ENCODE results near the gene SKIDA1. TPM values are rescaled to one million over a fixed set of nuclear protein-coding genes. Genes with fewer than 3 reads are reported as not detected.
A peak's percentile ranks its signal among the peaks of the same experiment; 100 is the strongest.

The SKIDA1 gene
- total and polyA plus RNA-seq, 2 of the 4 experiments (the other 2 are of a cell fraction): 0.36 to 0.72 TPM

DNA sequence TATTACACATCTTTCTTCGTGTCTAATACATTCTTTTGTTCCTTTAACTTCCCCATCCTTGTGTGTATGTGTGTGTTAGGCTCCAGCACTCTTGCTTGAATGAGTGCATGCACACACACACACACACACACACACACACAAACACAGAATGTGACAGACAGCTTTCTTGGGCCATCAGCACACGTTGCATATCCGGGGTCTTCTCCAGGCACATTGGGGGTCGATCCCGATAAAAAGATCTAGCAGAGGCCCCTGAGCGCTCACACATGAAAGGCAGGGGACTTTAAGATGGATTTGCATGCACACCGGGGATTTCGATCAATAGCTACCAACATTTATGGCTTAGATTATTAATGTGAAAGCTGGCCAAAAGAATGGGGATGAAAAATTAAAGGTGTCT lies 4.5 kb downstream of the SKIDA1 start:
- Histone ChIP-seq H4K5ac (ENCODE audit: low read depth, low read length) (no peak overlapping the region; the same call in 1 of the 2 replicates), H3K4me1 (ENCODE audit: control insufficient read depth, insufficient read depth, low read length) (peaks cover 3% of the 10 kb centered on the region), H3K18ac (ENCODE audit: low read depth, low read length) (no peak overlapping the region), H2BK120ac (ENCODE audit: low read depth, low read length) (no peak overlapping the region), H3K56ac (ENCODE audit: extremely low read depth, insufficient read depth, low read length) (no peak overlapping the region), H3K4me3 (ENCODE audit: insufficient read depth, low read depth, low read length) (no peak overlapping the region), H2AK5ac (ENCODE audit: low read depth, low read length) (peak overlapping the region; percentile 40; the same call in 1 of the 2 replicates), H4K20me1 (ENCODE audit: insufficient read depth, low read length) (no peaks in the 10 kb centered on the region), H3K9me3 (ENCODE audit: control insufficient read depth, insufficient read depth, low read length) (no peaks in the 10 kb centered on the region), H4K91ac (ENCODE audit: insufficient read depth, low read depth, low read length) (no peak overlapping the region), H3K27me3 (ENCODE audit: control insufficient read depth, insufficient read depth, low read length) (no peaks in the 10 kb centered on the region), H3K27ac (ENCODE audit: insufficient read depth, low read length) (no peak overlapping the region), H3K36me3 (ENCODE audit: control insufficient read depth, insufficient read depth, low read length) (no peaks in the 10 kb centered on the region), H3K9me1 (ENCODE audit: insufficient read depth, low read length) (0 out of 2 replicates have a peak, but pooled peaks cover 3% of the 10 kb centered on the region), H3K14ac (replicated peaks; ENCODE audit: low read depth, low read length) (no peak overlapping the region), H4K8ac (ENCODE audit: low read depth in 2 of 2, low read length in 2 of 2) (peak overlapping the region in 1 of 2 experiments; percentile 14; a peak in 1 of 4 replicates), H2BK20ac (ENCODE audit: low read depth, low read length) (no peak overlapping the region), H3K9ac (ENCODE audit: low read depth, low read length) (no peak overlapping the region), H3K23ac (ENCODE audit: low read depth, low read length) (peak overlapping the region; percentile 5; the same call in 1 of the 2 replicates), H2BK5ac (ENCODE audit: low read depth, low read length, poor library complexity, severe bottlenecking) (no peak overlapping the region), H3K4me2 (ENCODE audit: low read depth, low read length) (no peak overlapping the region), H3K4ac (ENCODE audit: low read depth, low read length) (no peak overlapping the region), H2BK15ac (ENCODE audit: low read depth, low read length) (no peak overlapping the region), H2AFZ (replicated peaks; ENCODE audit: low read length, poor library complexity) (no peak overlapping the region), H2AK9ac (replicated peaks; ENCODE audit: low read depth, low read length, poor library complexity) (no peak overlapping the region), H3K79me1 (ENCODE audit: low read depth in 1 of 2, low read length in 2 of 2) (peaks cover 0 to 6% of the 10 kb centered on the region in 2 experiments; a peak in 1 of 4 replicates)
- 36 to 100% methylated on average over 1 to 5 of the region's 8 CpGs for WGBS, 2 experiments (ENCODE audit: extremely low coverage in 2 of 2, insufficient read length in 1 of 2)
- TF ChIP-seq RAD21 (IDR thresholded peaks at IDR 0.05; ENCODE audit: low read length) (no peak), NFE2L2 (IDR thresholded peaks at IDR 0.05; ENCODE audit: low read depth, low read length) (no peak), MAFK (IDR thresholded peaks at IDR 0.05; ENCODE audit: low read depth, low read length) (no peak)
- TF ChIP-seq, protein P1, sequence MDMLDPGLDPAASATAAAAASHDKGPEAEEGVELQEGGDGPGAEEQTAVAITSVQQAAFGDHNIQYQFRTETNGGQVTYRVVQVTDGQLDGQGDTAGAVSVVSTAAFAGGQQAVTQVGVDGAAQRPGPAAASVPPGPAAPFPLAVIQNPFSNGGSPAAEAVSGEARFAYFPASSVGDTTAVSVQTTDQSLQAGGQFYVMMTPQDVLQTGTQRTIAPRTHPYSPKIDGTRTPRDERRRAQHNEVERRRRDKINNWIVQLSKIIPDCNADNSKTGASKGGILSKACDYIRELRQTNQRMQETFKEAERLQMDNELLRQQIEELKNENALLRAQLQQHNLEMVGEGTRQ (IDR thresholded peaks at IDR 0.05; ENCODE audit: low read depth, low read length): no peak
- ATAC-seq (ENCODE audit: low read depth) (no peak), DNase-seq (no peak)
- in situ Hi-C loops (cut with MboI; ENCODE audit: low sequenced_read_pairs): loop anchor here (25.0 kb wide), 3 partner anchors 791 to 1091 kb away; partner anchors contain the start of genes BMI1 and COMMD3
- POLR2A ChIA-PET (ENCODE audit: unreplicated experiment): no interaction called here
- no TSS peak for BruUV-seq (replicated peaks)
- intact Hi-C loops (cut with micrococcal nuclease): loop anchor here (5.0 to 10.0 kb wide), 2 partner anchors 434 to 444 kb away; no protein-coding TSS in a partner anchor
- CTCF ChIA-PET: interaction anchor here (0.5 kb wide), 1 partner anchor 140 kb away, joined by 4 read pairs; no protein-coding TSS in a partner anchor
- dilution Hi-C loops (cut with HindIII; ENCODE audit: low sequenced_read_pairs, unreplicated experiment): no loop called here
